Measurements from ENCODE around the gene CDK11A.
A peak's percentile ranks its signal among the peaks of the same experiment; 100 is the strongest.
"Not testable (repeated sequence)": the region's sequence is repeated elsewhere in the genome, so short reads cannot be mapped to it uniquely, and the experiment has no call there.

CDK11A gene

GRCh38 chr1:1721201-1721600, 3.0 kb downstream of the CDK11A start:
- DNase-seq = no peak

DNA sequence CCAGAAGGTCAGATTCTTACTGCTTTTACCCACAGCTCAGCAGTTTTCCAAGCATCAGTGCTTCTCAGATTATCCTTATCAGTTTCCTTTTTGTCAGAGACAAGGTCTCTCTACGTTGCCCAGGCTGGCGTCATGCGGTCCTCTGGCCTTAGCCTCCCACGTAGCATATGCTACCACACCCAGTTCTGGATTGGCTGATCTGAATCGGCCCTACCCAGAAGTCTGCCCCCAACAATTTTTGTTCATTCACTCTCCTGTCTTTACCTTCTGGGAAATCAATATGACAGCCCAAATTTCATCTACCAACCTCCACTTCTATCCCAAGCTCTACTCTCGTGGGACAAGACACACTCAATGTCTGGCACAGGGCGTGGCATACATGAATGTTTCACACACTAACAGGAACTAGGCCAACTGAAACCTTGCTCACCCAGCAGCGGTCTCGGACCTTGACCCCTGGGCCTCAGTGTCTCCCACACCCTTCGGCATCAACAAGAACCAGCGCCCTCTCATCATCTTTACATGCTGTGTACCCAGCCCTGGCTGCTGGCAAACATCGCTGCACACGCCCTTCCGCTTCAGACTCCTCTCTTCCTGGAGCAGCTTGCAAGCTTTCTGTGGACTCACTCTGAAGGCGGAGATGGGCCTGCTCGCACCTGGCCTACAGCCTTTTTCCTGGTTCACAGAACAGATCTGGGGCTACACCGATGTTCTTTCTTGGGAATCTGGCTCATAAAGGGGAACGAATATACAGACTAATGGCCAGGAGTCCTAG, 8.9 kb downstream of the CDK11A start:
- not testable (repeated sequence) for DNase-seq

GRCh38 chr1:1707897-1708296, 16.3 kb downstream of the CDK11A start:
- DNase-seq = not testable (repeated sequence)

DNA sequence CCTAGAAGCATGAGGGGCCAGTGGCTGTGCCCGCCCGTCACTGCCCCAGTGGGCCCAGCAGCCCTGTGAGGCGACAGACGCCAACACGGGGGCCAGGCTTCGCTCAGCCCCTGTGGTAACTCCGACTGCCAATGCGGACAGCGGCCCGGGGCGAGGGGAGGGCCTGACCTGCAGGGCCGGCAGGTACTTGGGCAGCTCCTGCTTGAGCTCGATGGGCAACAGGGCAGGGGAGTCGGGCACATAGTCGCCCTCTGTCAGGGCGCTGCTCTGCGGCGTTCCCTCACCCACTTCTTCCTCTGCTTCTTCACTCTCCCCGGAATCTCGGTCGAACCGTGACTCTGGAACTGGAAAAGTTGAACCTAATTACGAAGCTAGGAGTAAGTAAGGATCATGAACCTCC, 16.9 kb downstream of the CDK11A start:
- DNase-seq = not testable (repeated sequence)

DNA sequence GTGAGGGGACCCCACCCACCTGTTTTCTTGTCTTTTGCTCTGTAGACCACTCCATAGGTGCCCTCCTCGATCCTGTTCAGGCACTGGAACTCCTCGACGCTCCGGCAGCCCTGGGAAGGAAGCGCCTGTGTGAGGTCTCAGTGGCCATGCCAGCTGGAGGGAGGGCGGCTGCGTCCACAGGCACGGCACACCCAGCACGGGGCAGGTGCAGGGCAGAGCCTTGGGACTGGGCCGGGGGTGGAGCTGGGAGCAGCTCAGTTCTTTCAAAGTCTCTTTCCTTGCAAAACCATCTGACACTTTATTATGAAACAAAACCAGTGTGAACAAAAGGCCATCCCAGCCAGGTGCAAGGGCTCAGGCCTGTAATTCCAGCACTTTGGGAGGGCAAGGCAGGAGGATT, 18.5 kb downstream of the CDK11A start:
- not testable (repeated sequence) for DNase-seq

- not testable (repeated sequence) for DNase-seq
Measured at GRCh38 chr1:1704284-1704957, 19.7 kb downstream of the CDK11A start.

GRCh38 chr1:1703796-1704195, 20.4 kb downstream of the CDK11A start:
- no peak for DNase-seq

- DNase-seq = not testable (repeated sequence)
Measured at GRCh38 chr1:1702506-1702905, 21.7 kb downstream of the CDK11A start.

DNA sequence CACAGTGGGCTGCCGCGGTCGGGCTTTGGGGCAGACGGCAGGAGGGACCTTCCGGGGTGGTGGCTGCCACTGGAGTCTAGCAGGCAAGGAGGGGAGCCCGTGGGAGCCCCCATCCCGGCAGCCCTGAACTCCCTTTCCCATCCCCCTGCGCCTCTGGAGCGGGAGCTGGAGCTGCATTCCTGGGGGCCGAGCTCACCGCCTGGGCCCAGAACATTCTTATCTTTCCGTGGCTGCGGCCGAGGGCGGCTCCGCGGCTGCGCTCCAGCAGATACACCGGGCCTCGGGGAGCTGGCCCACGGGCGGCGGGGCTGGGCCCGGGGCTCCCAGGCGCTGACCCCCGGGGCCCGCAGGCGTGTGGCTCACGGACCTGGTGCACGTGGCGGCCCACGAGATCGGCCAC, 23.6 kb downstream of the CDK11A start:
- DNase-seq = not testable (repeated sequence)

GRCh38 chr1:1700067-1700466, 24.1 kb downstream of the CDK11A start:
- not testable (repeated sequence) for DNase-seq

- not testable (repeated sequence) for DNase-seq
Measured at GRCh38 chr1:1699061-1699460, 25.1 kb downstream of the CDK11A start.

- DNase-seq = not testable (repeated sequence)
Measured at GRCh38 chr1:1697358-1698183, 26.6 kb downstream of the CDK11A start.

- DNase-seq = not testable (repeated sequence)
Measured at GRCh38 chr1:1696431-1697357, 27.5 kb downstream of the CDK11A start.

- DNase-seq = peak; percentile 91
Measured at GRCh38 chr1:1692714-1693647, 31.2 kb downstream of the CDK11A start, which contains the start of gene SLC35E2B. Gene SLC35E2B, minus strand, starts transcription at chr1:1692795. Its CDS starts 16,096 bp downstream, at chr1:1676699.

DNA sequence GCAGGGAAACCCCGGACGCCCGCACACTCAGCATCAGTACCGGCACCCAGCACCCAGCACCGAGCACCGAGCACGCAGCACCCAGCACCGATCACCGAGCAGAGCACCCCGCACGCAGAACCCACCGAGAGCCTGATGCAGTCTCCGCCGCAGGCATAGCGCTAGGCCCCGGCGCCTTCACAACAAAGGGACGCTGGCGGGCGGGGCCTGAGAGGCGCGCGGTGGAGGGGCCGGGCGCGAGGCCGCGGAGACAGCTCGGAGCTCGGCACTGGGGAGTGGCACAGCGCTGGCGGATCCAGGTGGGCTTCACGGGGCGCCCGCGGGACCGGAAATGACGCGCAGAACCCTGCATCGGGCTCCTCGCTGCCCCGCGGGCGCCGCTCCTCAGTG, 31.8 kb downstream of the CDK11A start:
- peak; percentile 70 for DNase-seq

GRCh38 chr1:1691443-1691842, 32.7 kb downstream of the CDK11A start:
- DNase-seq = not testable (repeated sequence)

- DNase-seq = not testable (repeated sequence)
Measured at GRCh38 chr1:1689526-1689925, 34.6 kb downstream of the CDK11A start.

DNA sequence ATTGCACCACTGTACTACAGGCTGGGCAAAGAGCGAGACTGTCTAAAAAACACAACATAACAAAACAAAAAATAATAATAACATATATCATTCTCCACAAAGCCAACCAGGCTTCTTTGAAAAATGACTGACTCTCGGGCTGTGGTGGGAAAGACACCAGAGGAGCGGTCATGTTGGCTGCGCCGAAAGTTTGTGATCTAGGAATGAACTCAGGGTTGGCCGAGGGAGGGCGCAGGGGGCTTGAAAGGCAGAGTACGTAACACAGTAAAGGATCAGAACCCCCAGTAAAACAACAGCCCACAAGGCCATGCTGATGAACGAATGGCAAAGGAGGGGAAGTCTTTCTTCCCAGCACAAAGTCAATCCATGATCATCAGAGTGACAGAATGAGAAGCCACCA, 36.3 kb downstream of the CDK11A start:
- DNase-seq = no peak

- DNase-seq = no peak
Measured at GRCh38 chr1:1684031-1684681, 40.0 kb downstream of the CDK11A start.

Data from stimulated activated CD4-positive, alpha-beta T cell treated with anti-CD3 and anti-CD28 coated beads, Interleukin-12 subunit alpha, Interleukin-12 subunit beta, amount 100 ng/mL, for 4 hours (primary cell).